MCF 10A (cell line): ENCODE data around the gene SYT12. TPM values are rescaled to one million over a fixed set of nuclear protein-coding genes. Genes with fewer than 3 reads are reported as not detected.
"Not testable (repeated sequence)": the region's sequence is repeated elsewhere in the genome, so short reads cannot be mapped to it uniquely, and the experiment has no call there.

ENCODE experiments used
- BruUV-seq: library from RNA; stranded (reverse); fragments of 400-500 nt; replicated peaks from 2 replicates; lab custom pipeline; 2021; lab: Mats Ljungman, UMichigan
- CTCF ChIA-PET: fragments of 300-600 bp; sonication (Branson Sonifier 250); formaldehyde crosslinking; extraction: SDS; loops from one replicate; lab custom pipeline; 2021; ENCODE audit warnings: antibody characterized with exemption, inconsistent platforms; lab: Yijun Ruan, JAX
- POLR2A ChIA-PET: fragments of 300-600, 350-650 bp; sonication (Branson Sonifier 250); formaldehyde crosslinking; extraction: SDS; loops from one replicate; lab custom pipeline; 2020; ENCODE audit warnings: antibody characterized with exemption, inconsistent platforms; lab: Yijun Ruan, JAX
- DNase-seq: peaks from one replicate; pipeline ENCODE4 v3.0.0-alpha.2; 2018; ENCODE audit not compliant: unreplicated experiment
- H3K27ac Mint-ChIP-seq: one replicate; pipeline ENCODE4 v1.8.0; 2022; ENCODE audit warnings: mild to moderate bottlenecking, low read depth, mixed read lengths; ENCODE audit not compliant: unreplicated experiment
- H3K27me3 Mint-ChIP-seq: one replicate; pipeline ENCODE4 v1.8.0; 2022; ENCODE audit warnings: mixed read lengths; ENCODE audit not compliant: insufficient read depth, unreplicated experiment
- H3K36me3 Mint-ChIP-seq: one replicate; pipeline ENCODE4 v1.8.0; 2022; ENCODE audit warnings: mild to moderate bottlenecking, moderate library complexity, mixed read lengths; ENCODE audit not compliant: insufficient read depth, unreplicated experiment
- H3K4me1 Mint-ChIP-seq: one replicate; pipeline ENCODE4 v1.8.0; 2022; ENCODE audit warnings: mixed read lengths; ENCODE audit not compliant: insufficient read depth, unreplicated experiment
- H3K4me3 Mint-ChIP-seq: one replicate; pipeline ENCODE4 v1.8.0; 2022; ENCODE audit warnings: mild to moderate bottlenecking, moderate library complexity, mixed read lengths; ENCODE audit not compliant: unreplicated experiment
- H3K9me3 Mint-ChIP-seq: one replicate; pipeline ENCODE4 v1.8.0; 2022; ENCODE audit warnings: mixed read lengths; ENCODE audit not compliant: unreplicated experiment
- intact Hi-C: fragments of 100-400 bp; cut with micrococcal nuclease; formaldehyde crosslinking; loops from 2 replicates; pipeline ENCODE4 v1.14.1; 2022
- total RNA-seq: library from RNA; stranded (reverse); gene quantifications from 2 replicates; pipeline ENCODE4 v1.2.3, GENCODE V29; 2022
- TF ChIP-seq, protein P1 (sequence below): fragments of 200-600 bp; IDR thresholded peaks from one replicate; pipeline ENCODE4 v1.8.0; 2022; ENCODE audit warnings: antibody characterized with exemption, mild to moderate bottlenecking; ENCODE audit not compliant: unreplicated experiment

Gene SYT12
- total RNA-seq, 1 experiment from 2014 or later, result 0.44 TPM

DNA sequence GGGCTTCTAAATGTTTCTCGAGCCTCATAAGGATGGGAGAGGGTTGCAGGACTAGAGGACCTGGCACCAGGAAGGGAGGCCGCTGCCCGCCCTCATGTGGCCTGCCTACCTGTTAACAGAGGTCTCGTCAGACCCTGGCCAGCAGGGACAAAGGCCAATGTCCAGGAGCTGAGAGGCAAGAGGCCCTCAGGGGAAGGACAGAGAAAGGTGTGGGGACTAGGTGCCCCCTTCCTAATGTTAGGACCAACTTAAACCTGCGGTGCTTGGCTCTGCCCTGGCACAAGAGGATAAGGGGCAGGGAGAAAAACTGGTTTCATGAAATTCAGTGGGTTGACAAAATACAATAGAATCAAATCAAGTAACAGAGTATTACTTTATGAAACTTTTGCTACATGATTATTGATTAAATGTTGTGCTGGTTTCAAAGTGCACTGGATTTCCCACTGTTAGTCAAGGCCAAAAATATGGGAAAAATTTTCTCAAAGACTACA is 20.0 kb upstream of the SYT12 start:
- BruUV-seq, result no TSS peak
- TF ChIP-seq, protein P1, sequence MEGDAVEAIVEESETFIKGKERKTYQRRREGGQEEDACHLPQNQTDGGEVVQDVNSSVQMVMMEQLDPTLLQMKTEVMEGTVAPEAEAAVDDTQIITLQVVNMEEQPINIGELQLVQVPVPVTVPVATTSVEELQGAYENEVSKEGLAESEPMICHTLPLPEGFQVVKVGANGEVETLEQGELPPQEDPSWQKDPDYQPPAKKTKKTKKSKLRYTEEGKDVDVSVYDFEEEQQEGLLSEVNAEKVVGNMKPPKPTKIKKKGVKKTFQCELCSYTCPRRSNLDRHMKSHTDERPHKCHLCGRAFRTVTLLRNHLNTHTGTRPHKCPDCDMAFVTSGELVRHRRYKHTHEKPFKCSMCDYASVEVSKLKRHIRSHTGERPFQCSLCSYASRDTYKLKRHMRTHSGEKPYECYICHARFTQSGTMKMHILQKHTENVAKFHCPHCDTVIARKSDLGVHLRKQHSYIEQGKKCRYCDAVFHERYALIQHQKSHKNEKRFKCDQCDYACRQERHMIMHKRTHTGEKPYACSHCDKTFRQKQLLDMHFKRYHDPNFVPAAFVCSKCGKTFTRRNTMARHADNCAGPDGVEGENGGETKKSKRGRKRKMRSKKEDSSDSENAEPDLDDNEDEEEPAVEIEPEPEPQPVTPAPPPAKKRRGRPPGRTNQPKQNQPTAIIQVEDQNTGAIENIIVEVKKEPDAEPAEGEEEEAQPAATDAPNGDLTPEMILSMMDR, result no peak
- H3K27me3 Mint-ChIP-seq, result no peaks in the 10 kb centered on the region
- no peak overlapping the region for H3K4me3 Mint-ChIP-seq
- no peaks in the 10 kb centered on the region for H3K4me1 Mint-ChIP-seq
- no peak for DNase-seq
- no peaks in the 10 kb centered on the region for H3K36me3 Mint-ChIP-seq
- ChIA-PET CTCF (no interaction called here), POLR2A (no interaction called here)
- no peak overlapping the region for H3K27ac Mint-ChIP-seq
- H3K9me3 Mint-ChIP-seq, result no peaks in the 10 kb centered on the region
- intact Hi-C loops, result no loop called here

DNA sequence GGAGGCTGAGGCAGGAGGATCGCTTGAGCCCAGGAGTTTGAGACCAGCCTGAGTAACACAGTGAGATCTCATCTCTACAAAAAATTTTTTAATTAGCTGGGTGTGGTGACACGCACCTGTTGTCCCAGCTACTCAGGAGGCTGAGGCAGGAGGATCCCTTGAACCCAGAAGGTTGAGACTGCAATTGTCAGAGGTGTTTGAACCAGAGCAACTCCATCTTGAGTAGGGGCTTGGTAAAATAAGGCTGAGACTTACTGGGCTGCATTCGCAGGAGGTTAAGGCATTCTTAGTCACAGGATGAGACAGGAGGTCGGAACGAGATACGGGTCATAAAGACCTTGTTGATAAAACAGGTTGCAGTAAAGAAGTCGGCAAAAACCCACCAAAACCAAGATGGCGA is 17.7 kb upstream of the SYT12 start:
- POLR2A ChIA-PET, result interaction anchor here (1.2 kb wide), 1 partner anchor 16 kb away, joined by 3 read pairs; no protein-coding TSS in a partner anchor

DNA sequence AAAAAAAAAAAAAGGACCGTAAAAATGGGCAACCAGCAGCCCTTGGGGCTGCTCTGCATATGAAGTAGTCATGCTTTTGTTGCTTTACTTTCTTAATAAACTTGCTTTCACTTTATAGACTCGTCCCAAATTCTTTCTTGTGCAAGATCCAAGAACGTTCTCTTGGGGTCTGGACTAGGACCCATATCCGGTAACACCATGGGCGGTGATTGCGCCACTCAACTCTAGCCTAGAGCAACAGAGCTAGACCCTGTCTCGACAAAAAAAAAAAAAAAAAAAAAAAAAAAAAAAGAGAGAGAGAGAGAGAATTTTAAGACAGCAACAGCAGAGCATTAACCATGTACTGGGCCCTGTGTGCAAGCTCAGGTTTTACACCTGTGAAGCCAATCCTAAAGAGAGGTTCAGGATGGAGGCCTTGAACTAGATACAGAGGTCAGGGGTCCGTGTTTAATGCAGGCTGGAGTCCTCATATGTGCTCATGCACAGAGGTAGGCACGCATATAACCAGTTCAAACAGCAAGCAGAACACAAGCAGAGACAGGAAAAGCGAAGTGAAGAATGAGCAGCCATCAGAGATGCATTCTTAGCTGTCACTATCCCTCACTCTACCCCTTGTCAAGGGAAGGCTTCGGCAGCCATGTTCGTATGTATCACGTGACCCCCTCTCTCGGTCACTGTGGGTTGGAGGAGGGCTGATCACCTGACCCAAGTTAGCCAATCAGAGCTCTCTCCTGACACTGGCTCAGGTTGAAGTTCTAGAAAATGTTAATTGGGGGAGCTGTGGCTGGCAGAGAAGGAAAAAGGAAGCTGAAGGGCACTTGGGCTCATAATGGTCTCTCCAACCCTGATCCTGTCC is 16.7 kb upstream of the SYT12 start:
- intact Hi-C loops, result no loop called here
- POLR2A ChIA-PET, result interaction anchor here (1.3 kb wide), 1 partner anchor 8 kb away, joined by 4 read pairs; no protein-coding TSS in a partner anchor
- no TSS peak for BruUV-seq
- no peaks in the 10 kb centered on the region for H3K27me3 Mint-ChIP-seq
- H3K4me3 Mint-ChIP-seq, result no peak overlapping the region
- H3K9me3 Mint-ChIP-seq, result no peaks in the 10 kb centered on the region
- CTCF ChIA-PET, result interaction anchor here (0.5 to 0.6 kb wide), 3 partner anchors 15 to 569 kb away, joined by 3 to 4 read pairs (median 3); no protein-coding TSS in a partner anchor
- TF ChIP-seq, protein P1, result no peak
- H3K36me3 Mint-ChIP-seq, result no peaks in the 10 kb centered on the region
- H3K27ac Mint-ChIP-seq, result no peak overlapping the region
- H3K4me1 Mint-ChIP-seq, result no peaks in the 10 kb centered on the region
- peak; percentile 48 for DNase-seq

More for the DNA sequence above, 17.7 kb upstream of the SYT12 start:
- BruUV-seq, H3K9me3 Mint-ChIP-seq, H3K27me3 Mint-ChIP-seq, intact Hi-C loops, H3K27ac Mint-ChIP-seq, H3K36me3 Mint-ChIP-seq, H3K4me1 Mint-ChIP-seq, H3K4me3 Mint-ChIP-seq, DNase-seq: not testable (repeated sequence)
- CTCF ChIA-PET, result interaction anchor here (0.9 to 1.0 kb wide), 2 partner anchors 12 to 16 kb away, joined by 3 read pairs; no protein-coding TSS in a partner anchor

DNA sequence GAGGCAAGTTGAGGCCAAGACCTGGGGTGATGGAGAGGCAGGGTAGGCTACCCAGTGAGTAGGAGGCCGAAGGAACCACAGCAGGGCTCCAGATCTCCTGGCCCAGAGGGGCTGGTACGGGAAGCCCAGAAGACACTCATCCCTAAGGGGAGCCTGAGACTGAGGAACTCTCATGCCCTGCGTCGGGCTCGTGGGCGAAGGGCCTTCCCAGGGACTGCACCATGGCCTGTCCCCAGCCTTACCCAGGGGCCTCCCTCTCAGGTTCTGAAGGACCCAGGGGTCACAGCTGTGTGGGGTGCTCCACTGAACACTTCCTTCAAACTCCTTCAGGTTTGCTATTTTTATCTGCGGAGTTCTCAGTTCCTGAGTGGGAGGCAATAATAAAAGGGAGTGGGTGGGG is 15.8 kb upstream of the SYT12 start:
- TF ChIP-seq, protein P1, result no peak
- ChIA-PET CTCF (interaction anchor here (0.7 kb wide), 1 partner anchor 344 kb away, joined by 4 read pairs; no protein-coding TSS in a partner anchor), POLR2A (interaction anchor here (1.3 kb wide), 1 partner anchor 9 kb away, joined by 4 read pairs; no protein-coding TSS in a partner anchor)
- intact Hi-C loops, result no loop called here
- H3K9me3 Mint-ChIP-seq, result no peaks in the 10 kb centered on the region
- BruUV-seq, result no TSS peak
- H3K36me3 Mint-ChIP-seq, result no peaks in the 10 kb centered on the region
- no peaks in the 10 kb centered on the region for H3K27me3 Mint-ChIP-seq
- H3K4me1 Mint-ChIP-seq, result no peaks in the 10 kb centered on the region
- H3K27ac Mint-ChIP-seq, result no peak overlapping the region
- H3K4me3 Mint-ChIP-seq, result no peak overlapping the region
- no peak for DNase-seq
